Measurements from ENCODE around the gene PNKD. TPM values are rescaled to one million over a fixed set of nuclear protein-coding genes. Genes with fewer than 3 reads are reported as not detected.

The PNKD gene
- total RNA-seq, 2 donors from 2014 or later = 103 to 145 TPM

- Histone ChIP-seq H3K4me1 (replicated peaks) (peaks cover 68% of the 10 kb centered on the region), H3K27ac (peak overlapping the region; percentile 94 to 96), H3K9me3 (no peaks in the 10 kb centered on the region), H3K4me3 (no peak overlapping the region), H3K27me3 (replicated peaks; ENCODE audit: insufficient read depth) (no peaks in the 10 kb centered on the region), H3K36me3 (no peaks in the 10 kb centered on the region)
- intact Hi-C loops (cut with DNase I) = loop anchor here (10.0 kb wide), 1 partner anchor 279 kb away; the partner anchor contains the start of genes CNOT9 and USP37
- TF ChIP-seq POLR2A (IDR thresholded peaks at IDR 0.05) (peak; percentile 13), CTCF (IDR thresholded peaks at IDR 0.05) (no peak), POLR2AphosphoS5 (IDR thresholded peaks at IDR 0.05) (peak; percentile 78)
- DNase-seq (ENCODE audit: low spot score) = peak; percentile 88
- WGBS = 13% methylated on average over 6 of the region's 6 CpGs
These were observed 15.3 kb downstream of the PNKD start for GRCh38 chr2:218285604-218286003.

- Histone ChIP-seq H3K27me3 (replicated peaks; ENCODE audit: insufficient read depth) (no peaks in the 10 kb centered on the region), H3K4me1 (replicated peaks) (peaks cover 63% of the 10 kb centered on the region), H3K27ac (peak overlapping the region; percentile 94 to 96), H3K4me3 (peak overlapping the region; percentile 13 to 20), H3K9me3 (no peaks in the 10 kb centered on the region), H3K36me3 (no peaks in the 10 kb centered on the region)
- DNase-seq (ENCODE audit: low spot score) = peak; percentile 90
- WGBS = 12% methylated on average over 10 of the region's 11 CpGs
- intact Hi-C loops (cut with DNase I) = loop anchor here (10.0 kb wide), 1 partner anchor 278 kb away; the partner anchor contains the start of genes CNOT9 and USP37
- TF ChIP-seq CTCF (IDR thresholded peaks at IDR 0.05) (no peak), POLR2A (IDR thresholded peaks at IDR 0.05) (peak; percentile 73), POLR2AphosphoS5 (IDR thresholded peaks at IDR 0.05) (peak; percentile 68)
These were observed 16.5 kb downstream of the PNKD start for GRCh38 chr2:218286570-218287459.

GRCh38 chr2:218289639-218290315 is 19.5 kb downstream of the PNKD start:
- intact Hi-C loops (cut with DNase I) = loop anchor here (5.0 to 10.0 kb wide), 3 partner anchors 175 to 368 kb away; partner anchors contain the start of genes BCS1L, CNOT9, USP37 and ZNF142
- DNase-seq (ENCODE audit: low spot score) = peak; percentile 58
- WGBS = 28% methylated on average over 6 of the region's 6 CpGs
- no peaks in the 10 kb centered on the region for H3K36me3 ChIP-seq
- H3K4me1 ChIP-seq (replicated peaks) = peaks cover 49% of the 10 kb centered on the region
- no peaks in the 10 kb centered on the region for H3K9me3 ChIP-seq
- TF ChIP-seq POLR2A (IDR thresholded peaks at IDR 0.05) = peak; percentile 58
- no peak for TF ChIP-seq CTCF (IDR thresholded peaks at IDR 0.05)
- peak; percentile 69 for TF ChIP-seq POLR2AphosphoS5 (IDR thresholded peaks at IDR 0.05)
- H3K4me3 ChIP-seq = peak overlapping the region in 1 of 2 donors; percentile 75
- no peaks in the 10 kb centered on the region for H3K27me3 ChIP-seq (replicated peaks; ENCODE audit: insufficient read depth)
- peak overlapping the region; percentile 94 to 96 for H3K27ac ChIP-seq

- H3K36me3 ChIP-seq = no peaks in the 10 kb centered on the region
- WGBS = 56% methylated on average over 12 of the region's 12 CpGs
- no peak for DNase-seq (ENCODE audit: low spot score)
- peaks cover 47% of the 10 kb centered on the region for H3K4me1 ChIP-seq (replicated peaks)
- H3K4me3 ChIP-seq = peak overlapping the region; percentile 75 to 79
- no peak for TF ChIP-seq CTCF (IDR thresholded peaks at IDR 0.05)
- TF ChIP-seq POLR2AphosphoS5 (IDR thresholded peaks at IDR 0.05) = no peak
- no peak for TF ChIP-seq POLR2A (IDR thresholded peaks at IDR 0.05)
- H3K27me3 ChIP-seq (replicated peaks; ENCODE audit: insufficient read depth) = no peaks in the 10 kb centered on the region
- intact Hi-C loops (cut with DNase I) = loop anchor here (5.0 to 10.0 kb wide), 2 partner anchors 174 to 367 kb away; partner anchors contain the start of genes BCS1L and ZNF142
- no peaks in the 10 kb centered on the region for H3K9me3 ChIP-seq
- peak overlapping the region; percentile 94 to 96 for H3K27ac ChIP-seq
These were observed 20.3 kb downstream of the PNKD start for GRCh38 chr2:218290316-218291261.
